ENCODE measurements around the gene YPEL5.

DNA sequence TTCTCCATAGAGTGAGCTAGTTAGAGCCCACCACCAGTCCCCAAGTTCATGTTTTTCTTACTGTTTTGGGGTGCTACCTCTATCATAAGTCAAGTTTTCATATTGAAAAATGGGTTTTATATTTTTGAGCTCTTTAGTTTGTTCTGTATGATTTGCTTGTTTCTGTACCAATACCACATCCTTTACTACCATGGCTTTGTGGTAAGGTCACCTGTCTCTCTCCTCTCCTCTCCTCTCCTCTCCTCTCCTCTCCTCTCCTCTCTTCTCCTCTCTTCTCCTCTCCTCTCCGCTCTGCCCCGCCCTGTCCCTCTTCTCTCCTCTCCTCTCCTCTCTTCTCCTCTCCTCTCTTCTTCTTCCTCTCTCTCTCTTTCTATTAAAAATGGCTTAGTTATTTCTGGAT, 62.4 kb downstream of the YPEL5 start:
- TF ChIP-seq, protein P1, sequence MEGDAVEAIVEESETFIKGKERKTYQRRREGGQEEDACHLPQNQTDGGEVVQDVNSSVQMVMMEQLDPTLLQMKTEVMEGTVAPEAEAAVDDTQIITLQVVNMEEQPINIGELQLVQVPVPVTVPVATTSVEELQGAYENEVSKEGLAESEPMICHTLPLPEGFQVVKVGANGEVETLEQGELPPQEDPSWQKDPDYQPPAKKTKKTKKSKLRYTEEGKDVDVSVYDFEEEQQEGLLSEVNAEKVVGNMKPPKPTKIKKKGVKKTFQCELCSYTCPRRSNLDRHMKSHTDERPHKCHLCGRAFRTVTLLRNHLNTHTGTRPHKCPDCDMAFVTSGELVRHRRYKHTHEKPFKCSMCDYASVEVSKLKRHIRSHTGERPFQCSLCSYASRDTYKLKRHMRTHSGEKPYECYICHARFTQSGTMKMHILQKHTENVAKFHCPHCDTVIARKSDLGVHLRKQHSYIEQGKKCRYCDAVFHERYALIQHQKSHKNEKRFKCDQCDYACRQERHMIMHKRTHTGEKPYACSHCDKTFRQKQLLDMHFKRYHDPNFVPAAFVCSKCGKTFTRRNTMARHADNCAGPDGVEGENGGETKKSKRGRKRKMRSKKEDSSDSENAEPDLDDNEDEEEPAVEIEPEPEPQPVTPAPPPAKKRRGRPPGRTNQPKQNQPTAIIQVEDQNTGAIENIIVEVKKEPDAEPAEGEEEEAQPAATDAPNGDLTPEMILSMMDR (conservative IDR thresholded peaks at IDR 0.05; ENCODE audit: low read length), result no peak
- TF ChIP-seq EZH2phosphoT487 (IDR thresholded peaks at IDR 0.05; ENCODE audit: borderline replicate concordance), result no peak

All from Loucy (cell line).